Brain microvascular endothelial cell (primary cell): ENCODE data around the gene YOD1.

Source experiments
- DNase-seq: peaks from one replicate; pipeline ENCODE4 v3.0.0-alpha.2; 2020
- H3K27ac ChIP-seq: fragments of 250-450 bp; sonication (Bioruptor Pico); 2 replicates; pipeline ENCODE4 v1.5.1; 2020; ENCODE audit warnings: mild to moderate bottlenecking, moderate library complexity
- H3K27me3 ChIP-seq: fragments of 250-450 bp; sonication (Bioruptor Pico); replicated peaks from 2 replicates; pipeline ENCODE4 v1.5.1; 2020; ENCODE audit warnings: mild to moderate bottlenecking
- H3K36me3 ChIP-seq: fragments of 250-450 bp; sonication (Bioruptor Pico); replicated peaks from 2 replicates; pipeline ENCODE4 v1.5.1; 2020; ENCODE audit warnings: mild to moderate bottlenecking
- H3K4me3 ChIP-seq: 2 replicates; pipeline ENCODE4 v1.5.1; 2011; ENCODE audit warnings: low read depth, mild to moderate bottlenecking, control low read depth, low read length, moderate library complexity
- in situ Hi-C: cut with HindIII; loops from 2 replicates; pipeline ENCODE4 v1.10.0; 2017; ENCODE audit warnings: low sequenced_read_pairs, low pct_ligation_motif_present
- TF ChIP-seq, protein P1 (sequence below): IDR thresholded peaks from 2 replicates; pipeline ENCODE4 v1.5.1; 2011; ENCODE audit warnings: low read depth, mild to moderate bottlenecking, moderate library complexity, low read length, control low read depth, inconsistent platforms; ENCODE audit errors: missing control alignments

Gene YOD1

DNA sequence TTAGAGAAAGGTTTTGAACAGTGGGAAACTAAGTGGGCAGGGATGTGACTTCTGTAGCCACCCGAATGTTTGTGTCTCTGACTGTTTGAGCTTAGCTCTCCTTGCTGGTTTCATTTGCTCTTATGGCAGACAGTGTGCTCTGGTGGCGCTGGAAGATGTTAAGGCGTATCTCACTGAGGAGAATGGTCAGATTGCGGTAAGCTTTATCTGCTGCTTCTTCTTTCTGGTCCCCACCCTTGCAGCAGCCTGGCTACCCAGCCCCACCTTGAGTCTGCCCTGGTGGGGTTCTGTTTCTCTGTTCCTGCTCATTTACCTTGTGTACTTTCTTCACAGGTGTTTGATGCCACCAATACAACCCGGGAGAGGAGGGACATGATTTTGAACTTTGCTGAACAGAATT is 12.0 kb upstream of the YOD1 start:
- H3K36me3 ChIP-seq, result no peaks in the 10 kb centered on the region
- no peak for DNase-seq

DNA sequence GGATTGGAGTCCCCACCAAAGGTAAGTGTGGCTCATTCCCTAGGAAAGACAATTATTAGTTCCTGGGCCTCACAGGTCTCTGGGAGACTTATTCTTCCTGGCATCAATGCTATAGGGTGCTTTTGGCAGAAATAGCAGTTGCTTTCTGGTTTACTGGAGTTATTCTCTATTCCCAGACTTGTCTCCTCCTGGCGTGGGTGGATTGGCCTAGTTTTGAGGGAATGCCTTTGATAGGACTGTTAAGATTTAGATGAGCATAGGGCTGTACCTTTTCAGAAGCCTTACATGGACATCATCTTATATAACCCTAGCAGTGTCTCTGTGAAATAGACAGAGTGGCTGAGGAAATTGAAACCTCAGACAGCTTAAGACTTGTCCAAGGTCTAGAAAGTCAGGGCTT is 11.1 kb upstream of the YOD1 start:
- Histone ChIP-seq H3K27me3 (no peaks in the 10 kb centered on the region), H3K27ac (no peak overlapping the region), H3K4me3 (no peak overlapping the region), H3K36me3 (no peaks in the 10 kb centered on the region)
- DNase-seq, result no peak
- TF ChIP-seq, protein P1, sequence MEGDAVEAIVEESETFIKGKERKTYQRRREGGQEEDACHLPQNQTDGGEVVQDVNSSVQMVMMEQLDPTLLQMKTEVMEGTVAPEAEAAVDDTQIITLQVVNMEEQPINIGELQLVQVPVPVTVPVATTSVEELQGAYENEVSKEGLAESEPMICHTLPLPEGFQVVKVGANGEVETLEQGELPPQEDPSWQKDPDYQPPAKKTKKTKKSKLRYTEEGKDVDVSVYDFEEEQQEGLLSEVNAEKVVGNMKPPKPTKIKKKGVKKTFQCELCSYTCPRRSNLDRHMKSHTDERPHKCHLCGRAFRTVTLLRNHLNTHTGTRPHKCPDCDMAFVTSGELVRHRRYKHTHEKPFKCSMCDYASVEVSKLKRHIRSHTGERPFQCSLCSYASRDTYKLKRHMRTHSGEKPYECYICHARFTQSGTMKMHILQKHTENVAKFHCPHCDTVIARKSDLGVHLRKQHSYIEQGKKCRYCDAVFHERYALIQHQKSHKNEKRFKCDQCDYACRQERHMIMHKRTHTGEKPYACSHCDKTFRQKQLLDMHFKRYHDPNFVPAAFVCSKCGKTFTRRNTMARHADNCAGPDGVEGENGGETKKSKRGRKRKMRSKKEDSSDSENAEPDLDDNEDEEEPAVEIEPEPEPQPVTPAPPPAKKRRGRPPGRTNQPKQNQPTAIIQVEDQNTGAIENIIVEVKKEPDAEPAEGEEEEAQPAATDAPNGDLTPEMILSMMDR, result no peak
- in situ Hi-C loops, result no loop called here

More for the DNA sequence above, 12.0 kb upstream of the YOD1 start:
- no peak overlapping the region for H3K27ac ChIP-seq
- H3K4me3 ChIP-seq, result no peak overlapping the region
- in situ Hi-C loops, result no loop called here
- H3K27me3 ChIP-seq, result no peaks in the 10 kb centered on the region
- TF ChIP-seq, protein P1, result no peak

DNA sequence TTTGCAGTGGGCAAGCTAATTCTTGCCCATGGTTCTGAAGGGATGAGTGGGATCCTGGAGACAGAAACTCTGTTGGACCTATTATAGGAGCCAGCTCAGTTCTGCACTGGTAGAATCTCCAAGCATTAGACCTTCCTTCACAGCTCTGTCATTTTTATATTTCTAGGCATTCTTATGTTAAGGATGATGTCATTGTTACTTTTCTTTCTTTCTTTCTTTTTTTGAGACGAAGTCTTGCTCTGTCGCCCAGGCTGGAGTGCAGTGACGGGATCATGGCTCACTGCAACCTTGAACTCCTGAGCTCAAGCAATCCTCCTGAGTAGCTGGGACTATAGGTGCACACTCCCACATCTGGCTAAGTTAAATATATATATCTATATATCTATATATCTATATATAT is 9.6 kb upstream of the YOD1 start:
- in situ Hi-C loops, result no loop called here
- Histone ChIP-seq H3K27ac (no peak overlapping the region), H3K4me3 (no peak overlapping the region), H3K36me3 (no peaks in the 10 kb centered on the region), H3K27me3 (no peaks in the 10 kb centered on the region)
- DNase-seq, result no peak
- TF ChIP-seq, protein P1, result no peak

DNA sequence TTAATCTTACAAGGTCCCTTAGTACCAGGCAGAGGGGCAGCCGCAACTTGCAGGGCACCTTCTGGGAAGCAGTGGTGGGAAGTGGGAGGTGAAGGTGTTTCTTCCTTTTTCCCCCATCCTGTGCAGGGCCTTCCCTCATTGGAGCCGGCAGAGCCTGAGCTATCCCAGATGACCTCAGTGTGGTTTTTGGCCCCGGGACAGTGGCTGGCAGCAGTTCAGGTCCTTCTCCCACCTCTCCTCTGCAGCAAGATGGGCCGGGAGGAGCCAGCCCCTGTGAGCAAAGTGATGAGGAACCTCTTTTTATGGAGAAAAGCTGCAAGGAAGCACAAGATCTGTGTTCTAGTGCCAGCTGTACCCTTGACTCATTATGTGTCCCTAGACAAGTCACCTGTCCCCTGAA is 8.9 kb upstream of the YOD1 start:
- H3K4me3 ChIP-seq, result no peak overlapping the region
- DNase-seq, result no peak
- H3K27ac ChIP-seq, result no peak overlapping the region
- TF ChIP-seq, protein P1, result no peak
- in situ Hi-C loops, result no loop called here
- no peaks in the 10 kb centered on the region for H3K27me3 ChIP-seq
- H3K36me3 ChIP-seq, result no peaks in the 10 kb centered on the region

DNA sequence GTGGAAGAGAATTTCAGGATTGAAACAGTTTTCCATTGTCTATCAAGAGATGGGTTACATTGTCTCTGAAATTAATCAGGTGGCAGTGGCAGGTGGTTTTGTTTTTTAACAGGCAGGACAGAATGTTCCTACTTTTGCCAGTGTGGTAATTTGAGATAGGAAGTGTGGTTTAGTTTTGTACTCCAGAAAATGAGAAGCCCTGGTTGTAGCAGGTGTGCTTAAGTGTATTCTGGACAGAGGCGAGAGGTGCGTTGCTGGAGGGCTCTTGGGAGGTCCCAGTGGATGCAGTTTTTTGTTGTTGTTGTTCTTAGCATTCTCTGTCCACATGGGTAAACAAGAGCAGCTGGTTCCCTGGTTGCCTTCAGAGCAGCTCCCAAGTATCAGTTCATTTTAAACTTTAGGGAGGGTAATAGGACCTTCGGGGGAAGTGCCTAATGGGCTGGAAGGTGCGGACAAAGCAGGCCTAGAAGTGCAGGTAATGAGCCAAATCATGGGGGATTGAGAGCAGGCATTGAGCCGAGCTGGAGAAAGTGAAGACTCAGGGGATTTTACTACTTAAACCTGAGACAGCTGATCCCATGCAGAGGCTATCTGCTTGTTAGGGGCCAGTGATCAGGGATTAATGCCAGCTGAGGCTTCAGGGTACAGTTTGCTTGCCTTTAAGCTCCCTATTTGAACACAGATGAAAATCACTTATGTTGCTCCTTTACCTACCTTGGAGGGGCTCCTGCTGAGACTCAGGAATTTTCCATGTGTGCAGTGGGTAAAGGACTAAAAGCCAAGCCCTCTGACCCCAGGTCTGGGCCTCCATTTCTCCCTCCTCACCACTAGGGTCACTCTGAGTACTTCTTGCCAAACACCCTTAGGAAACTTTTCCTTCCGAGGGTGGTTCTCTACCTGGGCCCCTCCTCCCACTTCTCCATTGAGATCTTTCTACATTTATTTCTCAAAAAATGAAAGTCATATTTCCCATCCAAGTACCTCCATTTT is 8.2 kb upstream of the YOD1 start:
- no peak for DNase-seq
- Histone ChIP-seq H3K4me3 (no peak overlapping the region), H3K27ac (no peak overlapping the region), H3K27me3 (no peaks in the 10 kb centered on the region), H3K36me3 (no peaks in the 10 kb centered on the region)
- TF ChIP-seq, protein P1, result no peak
- in situ Hi-C loops, result no loop called here
